ENCODE data around the gene ARFIP1.
"Not testable (repeated sequence)": the region's sequence is repeated elsewhere in the genome, so short reads cannot be mapped to it uniquely, and the experiment has no call there.

ARFIP1 gene

DNA sequence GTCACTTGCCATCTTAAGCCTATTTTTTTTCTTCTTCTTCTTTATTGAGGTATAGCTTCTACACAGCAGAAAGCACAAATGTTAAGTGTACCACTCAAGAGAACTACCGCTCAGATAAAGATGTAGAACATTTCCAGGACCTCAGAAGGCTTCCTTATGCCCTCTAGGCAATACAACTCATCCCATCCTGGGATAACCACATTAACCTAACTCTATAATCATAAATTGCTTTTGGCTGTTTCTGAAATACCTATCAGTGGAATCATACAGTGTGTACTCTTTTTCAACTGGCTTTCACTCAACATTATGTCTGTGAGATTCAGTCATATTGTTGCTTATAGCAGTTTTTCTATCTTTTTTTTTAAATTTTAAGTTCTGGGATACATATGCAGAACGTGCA lies 51.7 kb downstream of the ARFIP1 start:
- peaks cover 0 to 11% of the 10 kb centered on the region in 2 experiments; a peak in 1 of 3 replicates for H3K36me3 ChIP-seq (ENCODE audit: control insufficient read depth in 2 of 2, insufficient read depth in 1 of 2, low read length in 2 of 2)
- no peak for TF ChIP-seq ZNF416 (tag by site-specific recombination; IDR thresholded peaks at IDR 0.05)
- no peak for TF ChIP-seq KLF9 (tag by site-specific recombination; IDR thresholded peaks at IDR 0.05; ENCODE audit: low read depth)
- TF ChIP-seq ZNF571 (tag by site-specific recombination; IDR thresholded peaks at IDR 0.05): no peak
- TF ChIP-seq ZNF558 (tag by site-specific recombination; IDR thresholded peaks at IDR 0.05): no peak
- TF ChIP-seq ZNF510 (tag by site-specific recombination; IDR thresholded peaks at IDR 0.05; ENCODE audit: insufficient replicate concordance): no peak
- TF ChIP-seq, protein P1, sequence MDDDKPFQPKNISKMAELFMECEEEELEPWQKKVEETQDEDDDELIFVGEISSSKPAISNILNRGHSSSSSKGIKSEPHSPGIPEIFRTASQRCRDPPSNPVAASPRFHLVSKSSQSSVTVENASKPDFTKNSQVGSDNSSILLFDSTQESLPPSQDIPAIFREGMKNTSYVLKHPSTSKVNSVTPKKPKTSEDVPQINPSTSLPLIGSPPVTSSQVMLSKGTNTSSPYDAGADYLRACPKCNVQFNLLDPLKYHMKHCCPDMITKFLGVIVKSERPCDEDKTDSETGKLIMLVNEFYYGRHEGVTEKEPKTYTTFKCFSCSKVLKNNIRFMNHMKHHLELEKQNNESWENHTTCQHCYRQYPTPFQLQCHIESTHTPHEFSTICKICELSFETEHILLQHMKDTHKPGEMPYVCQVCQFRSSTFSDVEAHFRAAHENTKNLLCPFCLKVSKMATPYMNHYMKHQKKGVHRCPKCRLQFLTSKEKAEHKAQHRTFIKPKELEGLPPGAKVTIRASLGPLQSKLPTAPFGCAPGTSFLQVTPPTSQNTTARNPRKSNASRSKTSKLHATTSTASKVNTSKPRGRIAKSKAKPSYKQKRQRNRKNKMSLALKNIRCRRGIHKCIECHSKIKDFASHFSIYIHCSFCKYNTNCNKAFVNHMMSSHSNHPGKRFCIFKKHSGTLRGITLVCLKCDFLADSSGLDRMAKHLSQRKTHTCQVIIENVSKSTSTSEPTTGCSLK (tag by site-specific recombination; IDR thresholded peaks at IDR 0.05): no peak
- no peak for TF ChIP-seq ZNF394 (tag by site-specific recombination; IDR thresholded peaks at IDR 0.05; ENCODE audit: borderline replicate concordance)
- TF ChIP-seq ZNF19 (tag by site-specific recombination; IDR thresholded peaks at IDR 0.05; ENCODE audit: low read depth): no peak
- TF ChIP-seq, protein P2, sequence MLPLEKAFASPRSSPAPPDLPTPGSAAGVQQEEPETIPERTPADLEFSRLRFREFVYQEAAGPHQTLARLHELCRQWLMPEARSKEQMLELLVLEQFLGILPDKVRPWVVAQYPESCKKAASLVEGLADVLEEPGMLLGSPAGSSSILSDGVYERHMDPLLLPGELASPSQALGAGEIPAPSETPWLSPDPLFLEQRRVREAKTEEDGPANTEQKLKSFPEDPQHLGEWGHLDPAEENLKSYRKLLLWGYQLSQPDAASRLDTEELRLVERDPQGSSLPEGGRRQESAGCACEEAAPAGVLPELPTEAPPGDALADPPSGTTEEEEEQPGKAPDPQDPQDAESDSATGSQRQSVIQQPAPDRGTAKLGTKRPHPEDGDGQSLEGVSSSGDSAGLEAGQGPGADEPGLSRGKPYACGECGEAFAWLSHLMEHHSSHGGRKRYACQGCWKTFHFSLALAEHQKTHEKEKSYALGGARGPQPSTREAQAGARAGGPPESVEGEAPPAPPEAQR (tag by site-specific recombination; IDR thresholded peaks at IDR 0.05): no peak
- no peak overlapping the region for H3K4me3 ChIP-seq (ENCODE audit: low read depth, low read length)
- H3K4me1 ChIP-seq (ENCODE audit: control insufficient read depth, insufficient read depth, low read length): no peaks in the 10 kb centered on the region
- ChIA-PET POLR2A (no interaction called here), CTCF (no interaction called here)
- H3K27ac ChIP-seq (ENCODE audit: extremely low read depth, low read depth, low read length): no peak overlapping the region
- H3K9me3 ChIP-seq (ENCODE audit: control insufficient read depth, insufficient read depth, low read depth, low read length): no peaks in the 10 kb centered on the region

DNA sequence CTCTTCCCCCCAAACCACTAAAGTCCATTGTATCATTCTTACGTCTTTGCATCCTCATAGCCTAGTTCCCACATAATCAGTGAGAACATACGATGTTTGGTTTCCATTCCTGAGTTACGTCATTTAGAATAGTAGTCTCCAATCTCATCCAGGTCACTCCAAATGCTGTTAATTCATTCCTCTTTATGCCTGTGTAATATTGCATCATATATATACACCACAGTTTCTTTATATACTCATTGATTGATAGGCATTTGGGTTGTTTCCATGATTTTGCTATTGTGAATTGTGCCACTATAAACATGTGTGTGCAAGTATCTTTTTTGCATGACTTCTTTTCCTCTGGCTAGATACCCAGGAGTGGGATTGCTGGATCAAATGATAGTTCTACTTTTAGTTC lies 57.2 kb downstream of the ARFIP1 start:
- Histone ChIP-seq H3K36me3 (ENCODE audit: control insufficient read depth in 2 of 2, insufficient read depth in 1 of 2, low read length in 2 of 2) (peaks cover 0 to 11% of the 10 kb centered on the region in 2 experiments; a peak in 1 of 3 replicates), H3K9me3 (ENCODE audit: control insufficient read depth, insufficient read depth, low read depth, low read length) (no peaks in the 10 kb centered on the region), H3K4me1 (ENCODE audit: control insufficient read depth, insufficient read depth, low read length) (no peaks in the 10 kb centered on the region), H3K27ac (ENCODE audit: extremely low read depth, low read depth, low read length) (no peak overlapping the region), H3K4me3 (ENCODE audit: low read depth, low read length) (no peak overlapping the region)
- CTCF ChIA-PET: no interaction called here
- POLR2A ChIA-PET: no interaction called here
- no peak for TF ChIP-seq ZBTB48 (tag by site-specific recombination; IDR thresholded peaks at IDR 0.05)
- no peak for TF ChIP-seq ZNF76 (tag by site-specific recombination; IDR thresholded peaks at IDR 0.05; ENCODE audit: borderline replicate concordance, low read depth)
- TF ChIP-seq, protein P3, sequence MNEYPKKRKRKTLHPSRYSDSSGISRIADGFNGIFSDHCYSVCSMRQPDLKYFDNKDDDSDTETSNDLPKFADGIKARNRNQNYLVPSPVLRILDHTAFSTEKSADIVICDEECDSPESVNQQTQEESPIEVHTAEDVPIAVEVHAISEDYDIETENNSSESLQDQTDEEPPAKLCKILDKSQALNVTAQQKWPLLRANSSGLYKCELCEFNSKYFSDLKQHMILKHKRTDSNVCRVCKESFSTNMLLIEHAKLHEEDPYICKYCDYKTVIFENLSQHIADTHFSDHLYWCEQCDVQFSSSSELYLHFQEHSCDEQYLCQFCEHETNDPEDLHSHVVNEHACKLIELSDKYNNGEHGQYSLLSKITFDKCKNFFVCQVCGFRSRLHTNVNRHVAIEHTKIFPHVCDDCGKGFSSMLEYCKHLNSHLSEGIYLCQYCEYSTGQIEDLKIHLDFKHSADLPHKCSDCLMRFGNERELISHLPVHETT (tag by site-specific recombination; IDR thresholded peaks at IDR 0.05): no peak

DNA sequence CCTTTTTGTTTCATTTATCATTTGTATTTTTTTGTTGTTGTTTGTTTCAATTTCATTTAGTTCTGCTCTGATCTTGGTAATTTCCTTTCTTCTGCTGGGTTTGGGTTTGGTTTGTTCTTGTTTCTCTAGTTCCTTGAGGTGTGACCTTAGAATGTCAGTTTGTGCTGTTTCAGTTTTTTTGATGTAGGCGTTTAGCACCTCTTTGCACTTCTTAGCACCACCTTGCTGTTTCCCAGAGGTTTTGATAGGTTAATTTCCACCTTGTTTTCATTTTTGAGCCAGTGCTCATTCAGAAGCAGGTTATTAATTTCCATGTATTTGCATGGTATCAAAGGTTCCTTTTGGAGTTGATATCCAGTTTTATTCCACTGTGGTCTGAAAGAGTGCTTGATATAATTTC lies 60.0 kb downstream of the ARFIP1 start:
- H3K4me1 ChIP-seq (ENCODE audit: control insufficient read depth, insufficient read depth, low read length); POLR2A ChIA-PET; H3K36me3 ChIP-seq (ENCODE audit: control insufficient read depth in 2 of 2, insufficient read depth in 1 of 2, low read length in 2 of 2); H3K27ac ChIP-seq (ENCODE audit: extremely low read depth, low read depth, low read length); H3K4me3 ChIP-seq (ENCODE audit: low read depth, low read length); H3K9me3 ChIP-seq (ENCODE audit: control insufficient read depth, insufficient read depth, low read depth, low read length); CTCF ChIA-PET: not testable (repeated sequence)

DNA sequence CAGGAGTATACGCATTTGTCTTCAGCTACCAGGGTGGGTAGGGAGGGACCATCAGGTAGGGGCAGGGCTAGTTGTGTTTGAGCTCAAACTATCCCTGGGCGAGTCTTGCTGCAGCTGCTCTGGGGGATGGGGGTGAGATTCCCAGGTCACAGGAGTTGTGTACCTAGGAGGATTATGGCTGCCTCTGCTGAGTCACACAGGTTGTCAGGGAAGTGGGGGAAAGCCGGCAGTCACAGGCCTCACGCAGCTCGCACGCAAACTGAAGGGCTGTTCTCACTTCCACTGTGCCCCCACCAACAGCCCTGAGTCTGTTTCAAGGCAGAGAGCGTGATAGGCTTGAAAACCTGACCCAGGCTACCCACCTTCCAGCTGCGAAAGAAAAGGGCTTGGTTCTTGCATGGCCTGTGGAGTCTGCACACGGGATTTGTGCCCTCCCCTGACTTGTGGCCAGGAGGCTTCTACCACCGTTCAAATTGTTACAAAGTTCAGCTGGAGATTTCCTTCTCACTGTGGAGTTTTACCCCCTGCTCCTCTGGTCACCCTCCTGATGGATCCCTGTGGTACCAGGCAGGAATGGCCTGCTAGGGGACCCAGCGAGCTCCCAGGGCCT lies 63.8 kb downstream of the ARFIP1 start:
- POLR2A ChIA-PET: no interaction called here
- CTCF ChIA-PET: interaction anchor here (1.4 kb wide), 1 partner anchor 242 kb away, joined by 3 read pairs; no protein-coding TSS in a partner anchor
- no peaks in the 10 kb centered on the region for H3K9me3 ChIP-seq (ENCODE audit: control insufficient read depth, insufficient read depth, low read depth, low read length)
- no peak for TF ChIP-seq ZNF354C (tag by site-specific recombination; IDR thresholded peaks at IDR 0.05; ENCODE audit: borderline replicate concordance, low read depth)
- TF ChIP-seq ZNF416 (tag by site-specific recombination; IDR thresholded peaks at IDR 0.05): no peak
- TF ChIP-seq ZNF510 (tag by site-specific recombination; IDR thresholded peaks at IDR 0.05; ENCODE audit: insufficient replicate concordance): no peak
- TF ChIP-seq REPIN1 (tag by site-specific recombination; IDR thresholded peaks at IDR 0.05; ENCODE audit: low read depth): no peak
- TF ChIP-seq, protein P4, sequence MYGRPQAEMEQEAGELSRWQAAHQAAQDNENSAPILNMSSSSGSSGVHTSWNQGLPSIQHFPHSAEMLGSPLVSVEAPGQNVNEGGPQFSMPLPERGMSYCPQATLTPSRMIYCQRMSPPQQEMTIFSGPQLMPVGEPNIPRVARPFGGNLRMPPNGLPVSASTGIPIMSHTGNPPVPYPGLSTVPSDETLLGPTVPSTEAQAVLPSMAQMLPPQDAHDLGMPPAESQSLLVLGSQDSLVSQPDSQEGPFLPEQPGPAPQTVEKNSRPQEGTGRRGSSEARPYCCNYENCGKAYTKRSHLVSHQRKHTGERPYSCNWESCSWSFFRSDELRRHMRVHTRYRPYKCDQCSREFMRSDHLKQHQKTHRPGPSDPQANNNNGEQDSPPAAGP (tag by site-specific recombination; IDR thresholded peaks at IDR 0.05): no peak
- TF ChIP-seq ZNF785 (tag by site-specific recombination; IDR thresholded peaks at IDR 0.05): no peak
- H3K36me3 ChIP-seq (ENCODE audit: control insufficient read depth in 2 of 2, insufficient read depth in 1 of 2, low read length in 2 of 2): no peaks in the 10 kb centered on the region
- no peaks in the 10 kb centered on the region; the same call in 1 of the 2 replicates for H3K4me1 ChIP-seq (ENCODE audit: control insufficient read depth, insufficient read depth, low read length)
- no peak overlapping the region for H3K27ac ChIP-seq (ENCODE audit: extremely low read depth, low read depth, low read length)
- no peak overlapping the region for H3K4me3 ChIP-seq (ENCODE audit: low read depth, low read length)
